Muscle of leg (tissue), 11 donors: ENCODE measurements around the gene CD3D. TPM values are rescaled to one million over a fixed set of nuclear protein-coding genes. Genes with fewer than 3 reads are reported as not detected.

Experiments used
- DNase-seq: peaks from one replicate; pipeline ENCODE4 v3.0.0; 2013
- H3K27ac ChIP-seq: one replicate; pipeline ENCODE4 v1.5.1; 2013; ENCODE audit warnings: mild to moderate bottlenecking, low read length, control low read depth
- H3K27me3 ChIP-seq: one replicate; pipeline ENCODE4 v1.6.1; 2013; ENCODE audit warnings: low read length; ENCODE audit not compliant: control insufficient read depth, insufficient read depth
- H3K36me3 ChIP-seq: one replicate; pipeline ENCODE4 v1.6.1; 2013; ENCODE audit warnings: low read length; ENCODE audit not compliant: control insufficient read depth, insufficient read depth
- H3K4me1 ChIP-seq: one replicate; pipeline ENCODE4 v1.6.1; 2013; ENCODE audit warnings: low read length; ENCODE audit not compliant: control insufficient read depth, insufficient read depth
- H3K4me3 ChIP-seq: one replicate; pipeline ENCODE4 v1.5.1; 2013; ENCODE audit warnings: low read length, control low read depth
- H3K9me3 ChIP-seq: replicated peaks from 2 replicates; pipeline ENCODE4 v1.6.1; 2013; ENCODE audit warnings: low read depth, low read length; ENCODE audit not compliant: control insufficient read depth
- WGBS: methylation state at CpG from one replicate; pipeline ENCODE4 v1.1.5; 2013; ENCODE audit warnings: missing lambda C conversion rate; ENCODE audit not compliant: insufficient coverage; 5-methylcytosine and 5-hydroxymethylcytosine counted together
- polyA plus RNA-seq, 8 donors: library from polyadenylated mRNA; unstranded; fragments of 120-200 nt; gene quantifications; one replicate each; pipeline versions ENCODE4 v1.2.1 to v1.2.3, GENCODE V29; 2013; ENCODE audit warnings: inconsistent platforms in 1 of 8, low replicate concordance in 1 of 8; ENCODE audit not compliant: insufficient read length in 8 of 8, insufficient read depth in 1 of 8
- total RNA-seq: library from RNA; stranded (reverse); fragments of 120-200 nt; gene quantifications from one replicate; pipeline ENCODE4 v1.2.4, GENCODE V29; 2013

CD3D gene
- total and polyA plus RNA-seq, 9 donors, result 0.18 to 0.74 (median 0.29) TPM; not detected in 4

DNA sequence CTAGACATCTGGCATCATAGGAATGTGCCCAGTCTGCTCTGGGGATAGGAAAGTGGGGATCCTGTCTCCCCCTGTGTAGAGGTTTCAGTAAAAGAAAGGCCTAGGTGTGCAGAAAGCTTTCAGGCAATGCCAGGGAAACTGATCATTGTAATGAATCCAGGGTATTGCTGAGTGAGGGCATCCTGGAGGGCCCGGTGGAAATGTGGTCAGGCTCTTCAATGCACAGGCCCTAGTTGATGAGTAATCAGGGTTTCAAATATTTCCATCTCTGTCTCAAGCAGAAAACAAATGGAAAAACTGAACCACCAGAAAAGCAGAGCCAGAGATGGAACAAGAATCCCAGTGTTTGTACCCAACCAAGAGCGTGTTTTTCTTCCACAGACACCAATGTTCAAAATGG is 35.9 kb downstream of the CD3D start:
- no peak overlapping the region for H3K4me3 ChIP-seq
- H3K27me3 ChIP-seq, result peaks cover 12% of the 10 kb centered on the region
- no peaks in the 10 kb centered on the region for H3K9me3 ChIP-seq
- no peak for DNase-seq
- no peaks in the 10 kb centered on the region for H3K36me3 ChIP-seq
- H3K27ac ChIP-seq, result no peak overlapping the region
- H3K4me1 ChIP-seq, result no peaks in the 10 kb centered on the region
- WGBS, result 80% methylated on average over 1 of the region's 2 CpGs

DNA sequence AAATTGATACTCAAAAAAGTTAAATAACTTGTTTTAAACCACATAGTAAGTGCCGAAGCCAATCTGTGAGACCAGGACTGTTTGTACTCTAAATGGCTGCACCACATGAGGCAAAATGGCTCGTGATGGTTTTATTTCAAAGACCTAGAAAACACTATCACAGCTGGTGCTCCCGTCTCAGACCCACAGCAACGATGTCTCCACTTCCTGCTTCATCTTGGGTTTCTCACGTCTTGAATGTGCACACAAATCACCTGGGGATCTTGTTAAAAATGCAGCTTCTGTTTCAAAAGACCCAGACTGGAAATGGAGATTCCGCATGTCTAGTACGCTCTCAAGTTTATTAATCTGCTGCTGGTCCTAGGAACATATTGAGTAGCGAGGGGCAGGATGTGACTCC is 36.8 kb downstream of the CD3D start:
- peaks cover 12% of the 10 kb centered on the region for H3K27me3 ChIP-seq
- H3K4me1 ChIP-seq, result no peaks in the 10 kb centered on the region
- no peak overlapping the region for H3K4me3 ChIP-seq
- 41% methylated on average over 8 of the region's 8 CpGs for WGBS
- H3K9me3 ChIP-seq, result no peaks in the 10 kb centered on the region
- no peak for DNase-seq
- no peaks in the 10 kb centered on the region for H3K36me3 ChIP-seq
- no peak overlapping the region for H3K27ac ChIP-seq

DNA sequence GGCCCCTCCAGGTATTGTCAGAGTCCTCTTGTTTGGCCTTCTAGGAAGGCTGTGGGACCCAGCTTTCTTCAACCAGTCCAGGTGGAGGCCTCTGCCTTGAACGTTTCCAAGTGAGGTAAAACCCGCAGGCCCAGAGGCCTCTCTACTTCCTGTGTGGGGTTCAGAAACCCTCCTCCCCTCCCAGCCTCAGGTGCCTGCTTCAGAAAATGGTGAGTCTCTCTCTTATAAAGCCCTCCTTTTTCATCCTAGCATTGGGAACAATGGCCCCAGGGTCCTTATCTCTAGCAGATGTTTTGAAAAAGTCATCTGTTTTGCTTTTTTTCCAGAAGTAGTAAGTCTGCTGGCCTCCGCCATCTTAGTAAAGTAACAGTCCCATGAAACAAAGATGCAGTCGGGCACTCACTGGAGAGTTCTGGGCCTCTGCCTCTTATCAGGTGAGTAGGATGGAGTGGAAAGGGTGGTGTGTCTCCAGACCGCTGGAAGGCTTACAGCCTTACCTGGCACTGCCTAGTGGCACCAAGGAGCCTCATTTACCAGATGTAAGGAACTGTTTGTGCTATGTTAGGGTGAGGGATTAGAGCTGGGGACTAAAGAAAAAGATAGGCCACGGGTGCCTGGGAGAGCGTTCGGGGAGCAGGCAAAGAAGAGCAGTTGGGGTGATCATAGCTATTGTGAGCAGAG is 37.8 kb downstream of the CD3D start, which contains the start of gene CD3E:
CD3E (plus strand) TSS at position 163 of the 681 bp plus-strand sequence; CDS start at position 386, 223 bp downstream.
- peaks cover 12% of the 10 kb centered on the region for H3K27me3 ChIP-seq
- no peaks in the 10 kb centered on the region for H3K9me3 ChIP-seq
- no peaks in the 10 kb centered on the region for H3K36me3 ChIP-seq
- 78% methylated on average over 8 of the region's 8 CpGs for WGBS
- no peak for DNase-seq
- no peak within 1 kb of the TSS for H3K27ac ChIP-seq
- H3K4me3 ChIP-seq, result no peak within 1 kb of the TSS
- H3K4me1 ChIP-seq, result no peaks in the 10 kb centered on the region

DNA sequence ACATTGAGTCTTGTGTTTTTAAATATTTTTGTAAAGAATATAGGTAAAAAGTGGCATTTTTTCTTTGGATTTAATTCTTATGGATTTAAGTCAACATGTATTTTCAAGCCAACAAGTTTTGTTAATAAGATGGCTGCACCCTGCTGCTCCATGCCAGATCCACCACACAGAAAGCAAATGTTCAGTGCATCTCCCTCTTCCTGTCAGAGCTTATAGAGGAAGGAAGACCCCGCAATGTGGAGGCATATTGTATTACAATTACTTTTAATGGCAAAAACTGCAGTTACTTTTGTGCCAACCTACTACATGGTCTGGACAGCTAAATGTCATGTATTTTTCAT is 38.3 kb downstream of the CD3D start:
- WGBS, result no CpG with 5 or more reads among the region's 1 CpG
- no peak overlapping the region for H3K27ac ChIP-seq
- H3K36me3 ChIP-seq, result no peaks in the 10 kb centered on the region
- H3K27me3 ChIP-seq, result peaks cover 12% of the 10 kb centered on the region
- no peak for DNase-seq
- H3K4me3 ChIP-seq, result no peak overlapping the region
- no peaks in the 10 kb centered on the region for H3K9me3 ChIP-seq
- H3K4me1 ChIP-seq, result no peaks in the 10 kb centered on the region

DNA sequence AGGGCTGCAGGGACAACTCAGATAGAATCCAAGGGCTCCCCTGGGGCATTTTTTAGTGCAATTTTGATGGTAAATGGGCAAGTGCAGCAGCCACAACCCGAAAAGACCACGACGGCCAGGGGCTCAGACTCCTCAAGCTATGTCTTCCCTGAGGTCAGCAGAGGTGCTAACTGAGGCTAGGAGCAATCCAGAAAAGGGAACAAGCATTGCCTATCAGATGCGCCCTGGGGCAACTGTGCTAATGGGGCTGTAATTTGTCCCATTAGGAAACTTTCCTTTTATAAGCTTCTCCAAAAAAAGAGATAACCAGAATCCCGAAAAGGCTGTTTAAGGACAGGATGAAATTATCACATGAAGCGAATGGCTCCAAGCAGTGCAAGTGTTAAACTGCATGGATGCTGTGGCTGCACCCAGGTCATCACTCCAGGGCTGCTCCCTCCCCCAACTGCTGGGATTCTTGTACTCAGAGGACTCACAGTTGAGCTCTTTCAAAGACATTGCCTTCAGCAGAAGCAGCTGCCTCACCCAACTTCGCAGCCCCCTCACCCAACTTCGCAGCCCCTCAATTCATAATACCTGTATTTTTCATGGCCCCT is 40.8 kb downstream of the CD3D start:
- Histone ChIP-seq H3K36me3 (no peaks in the 10 kb centered on the region), H3K27ac (no peak overlapping the region), H3K9me3 (no peaks in the 10 kb centered on the region), H3K4me3 (no peak overlapping the region), H3K27me3 (peaks cover 12% of the 10 kb centered on the region), H3K4me1 (no peaks in the 10 kb centered on the region)
- DNase-seq, result no peak
- WGBS, result 69% methylated on average over 7 of the region's 8 CpGs

DNA sequence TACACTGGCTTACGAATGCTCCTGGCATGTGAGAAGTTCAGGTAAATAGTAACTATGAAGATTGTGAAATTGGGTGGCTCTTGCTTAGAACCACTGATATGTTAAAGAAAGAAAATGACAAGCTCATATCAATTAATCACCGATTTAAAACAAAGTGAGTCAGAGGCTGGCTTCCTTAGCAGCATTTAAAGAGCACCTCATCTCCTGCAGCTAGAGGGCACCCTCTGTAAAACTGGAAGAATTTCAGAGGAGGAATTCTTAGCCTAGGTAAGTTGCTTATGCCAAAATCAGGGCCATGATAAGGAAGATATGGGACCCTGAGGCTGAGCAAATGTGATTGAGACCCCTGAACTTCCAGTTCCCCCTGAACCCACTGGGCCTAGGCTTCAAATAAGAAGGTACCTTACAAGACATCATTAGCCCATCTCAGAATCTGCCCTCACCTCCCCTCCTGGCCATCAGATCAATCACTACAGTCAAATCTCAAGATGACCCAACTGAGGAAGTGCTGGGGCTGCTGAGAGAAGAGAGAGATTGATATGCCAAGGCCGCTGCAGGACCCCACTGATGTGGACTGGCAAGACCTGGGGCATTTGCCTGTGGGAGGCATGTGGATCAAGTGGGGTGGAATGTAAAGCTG is 46.6 kb downstream of the CD3D start:
- no peaks in the 10 kb centered on the region for H3K9me3 ChIP-seq
- no peaks in the 10 kb centered on the region for H3K36me3 ChIP-seq
- DNase-seq, result no peak
- no peak overlapping the region for H3K4me3 ChIP-seq
- H3K27me3 ChIP-seq, result peaks cover 5% of the 10 kb centered on the region
- no peaks in the 10 kb centered on the region for H3K4me1 ChIP-seq
- H3K27ac ChIP-seq, result no peak overlapping the region
- 83% methylated on average over 1 of the region's 3 CpGs for WGBS

DNA sequence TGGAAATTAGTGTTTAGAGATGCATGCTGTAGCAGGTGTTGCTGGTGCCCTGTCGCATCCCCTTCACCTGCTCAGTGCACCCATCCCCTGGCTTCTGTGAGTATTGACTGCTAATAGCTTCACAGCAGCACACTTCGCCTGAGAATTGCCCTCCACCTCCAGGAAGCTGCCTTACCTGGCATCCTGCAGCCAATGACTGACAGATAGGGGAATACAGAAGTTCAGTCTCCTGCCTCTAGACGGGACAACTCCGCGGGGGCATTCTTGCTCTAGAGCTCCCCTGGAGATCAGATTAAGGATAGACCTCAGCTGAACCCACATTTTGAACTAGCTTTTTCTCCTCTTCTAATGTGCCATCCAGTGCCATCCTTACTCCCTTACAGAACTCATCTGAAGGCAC is 47.3 kb downstream of the CD3D start:
- no peaks in the 10 kb centered on the region for H3K9me3 ChIP-seq
- peaks cover 5% of the 10 kb centered on the region for H3K27me3 ChIP-seq
- H3K27ac ChIP-seq, result no peak overlapping the region
- no peak overlapping the region for H3K4me3 ChIP-seq
- no peaks in the 10 kb centered on the region for H3K36me3 ChIP-seq
- H3K4me1 ChIP-seq, result no peaks in the 10 kb centered on the region
- no peak for DNase-seq
- 61% methylated on average over 4 of the region's 5 CpGs for WGBS

DNA sequence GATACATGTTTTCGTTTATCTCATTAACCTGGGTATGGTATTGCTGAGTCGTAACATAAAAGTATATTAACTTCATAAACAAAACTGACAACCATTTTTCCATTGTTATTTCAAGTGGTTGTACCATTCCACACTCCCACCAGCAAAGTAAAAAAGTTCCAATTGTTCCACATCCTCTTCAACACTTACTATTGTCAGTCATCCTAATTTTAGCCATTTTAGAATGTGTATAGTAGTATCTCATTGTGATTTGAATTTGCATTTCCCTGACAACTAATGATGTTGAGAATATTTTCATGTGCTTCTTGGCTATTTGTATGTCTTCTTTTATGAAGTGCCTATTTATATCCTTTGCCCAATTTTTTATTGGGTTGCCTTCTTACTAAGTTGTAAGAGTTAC is 48.5 kb downstream of the CD3D start:
- Histone ChIP-seq H3K4me3 (no peak overlapping the region), H3K36me3 (no peaks in the 10 kb centered on the region), H3K27me3 (peaks cover 5% of the 10 kb centered on the region), H3K4me1 (no peaks in the 10 kb centered on the region), H3K9me3 (no peaks in the 10 kb centered on the region), H3K27ac (no peak overlapping the region)
- no peak for DNase-seq
- no CpG with 5 or more reads among the region's 2 CpGs for WGBS

DNA sequence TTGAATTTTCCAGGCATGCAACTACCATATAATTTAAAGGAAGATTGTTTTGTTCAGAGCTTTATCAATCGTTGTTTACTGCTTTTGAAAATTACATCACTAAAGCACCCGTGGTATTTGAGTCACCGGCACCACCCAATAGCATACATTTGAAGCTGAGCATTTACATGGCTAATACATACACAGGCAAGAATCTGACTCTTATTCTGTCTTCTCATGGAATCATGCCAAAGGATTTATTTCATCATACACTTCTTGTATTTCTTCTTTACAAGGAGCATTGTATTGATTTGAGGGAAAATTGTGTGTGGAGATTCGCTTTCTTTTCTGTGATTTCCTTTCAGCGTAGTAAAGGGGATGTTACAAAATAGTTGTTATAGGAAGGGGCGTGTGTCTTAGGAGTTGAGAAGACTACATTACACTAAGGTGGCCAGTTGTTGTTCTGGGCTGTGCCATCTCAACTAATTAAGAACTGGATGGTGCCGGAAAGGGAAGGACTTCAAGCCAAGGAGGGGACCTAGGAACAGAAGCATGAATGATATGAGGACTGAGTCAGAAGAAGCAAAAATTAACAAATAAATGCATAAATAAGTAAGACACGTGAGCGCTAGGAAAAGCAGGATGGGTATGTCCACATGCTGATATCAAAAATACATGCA is 50.9 kb downstream of the CD3D start:
- Histone ChIP-seq H3K4me1 (no peaks in the 10 kb centered on the region), H3K4me3 (no peak overlapping the region), H3K9me3 (no peaks in the 10 kb centered on the region), H3K36me3 (no peaks in the 10 kb centered on the region), H3K27ac (no peak overlapping the region), H3K27me3 (peaks cover 5% of the 10 kb centered on the region)
- WGBS, result 80% methylated on average over 2 of the region's 9 CpGs
- peak; percentile 14 for DNase-seq

DNA sequence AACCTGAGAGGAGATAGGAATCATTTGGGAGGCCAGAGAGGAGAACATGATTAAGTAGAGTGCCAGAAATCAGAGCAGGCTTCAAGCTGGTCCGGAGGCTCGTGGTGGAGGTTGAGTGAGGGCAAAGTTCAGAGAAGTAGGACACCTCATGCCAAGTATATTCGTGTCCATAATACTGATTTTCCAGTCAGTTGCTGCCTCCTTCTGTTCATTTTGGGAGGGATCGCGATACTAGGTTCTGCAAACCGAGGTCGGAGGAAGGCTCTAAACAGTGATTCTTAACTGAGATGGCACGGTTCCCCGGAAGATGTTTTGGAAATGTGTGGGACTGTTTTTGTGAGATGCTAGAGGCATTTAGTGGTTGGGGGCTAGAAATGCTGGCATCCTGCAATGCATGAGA is 51.6 kb downstream of the CD3D start:
- 37% methylated on average over 8 of the region's 9 CpGs for WGBS
- H3K4me3 ChIP-seq, result no peak overlapping the region
- no peaks in the 10 kb centered on the region for H3K36me3 ChIP-seq
- peaks cover 5% of the 10 kb centered on the region for H3K27me3 ChIP-seq
- no peaks in the 10 kb centered on the region for H3K4me1 ChIP-seq
- DNase-seq, result peak; percentile 28
- H3K27ac ChIP-seq, result no peak overlapping the region
- H3K9me3 ChIP-seq, result no peaks in the 10 kb centered on the region
